ENCODE data around the gene GAPVD1.
A peak's percentile ranks its signal among the peaks of the same experiment; 100 is the strongest.

The GAPVD1 gene

DNA sequence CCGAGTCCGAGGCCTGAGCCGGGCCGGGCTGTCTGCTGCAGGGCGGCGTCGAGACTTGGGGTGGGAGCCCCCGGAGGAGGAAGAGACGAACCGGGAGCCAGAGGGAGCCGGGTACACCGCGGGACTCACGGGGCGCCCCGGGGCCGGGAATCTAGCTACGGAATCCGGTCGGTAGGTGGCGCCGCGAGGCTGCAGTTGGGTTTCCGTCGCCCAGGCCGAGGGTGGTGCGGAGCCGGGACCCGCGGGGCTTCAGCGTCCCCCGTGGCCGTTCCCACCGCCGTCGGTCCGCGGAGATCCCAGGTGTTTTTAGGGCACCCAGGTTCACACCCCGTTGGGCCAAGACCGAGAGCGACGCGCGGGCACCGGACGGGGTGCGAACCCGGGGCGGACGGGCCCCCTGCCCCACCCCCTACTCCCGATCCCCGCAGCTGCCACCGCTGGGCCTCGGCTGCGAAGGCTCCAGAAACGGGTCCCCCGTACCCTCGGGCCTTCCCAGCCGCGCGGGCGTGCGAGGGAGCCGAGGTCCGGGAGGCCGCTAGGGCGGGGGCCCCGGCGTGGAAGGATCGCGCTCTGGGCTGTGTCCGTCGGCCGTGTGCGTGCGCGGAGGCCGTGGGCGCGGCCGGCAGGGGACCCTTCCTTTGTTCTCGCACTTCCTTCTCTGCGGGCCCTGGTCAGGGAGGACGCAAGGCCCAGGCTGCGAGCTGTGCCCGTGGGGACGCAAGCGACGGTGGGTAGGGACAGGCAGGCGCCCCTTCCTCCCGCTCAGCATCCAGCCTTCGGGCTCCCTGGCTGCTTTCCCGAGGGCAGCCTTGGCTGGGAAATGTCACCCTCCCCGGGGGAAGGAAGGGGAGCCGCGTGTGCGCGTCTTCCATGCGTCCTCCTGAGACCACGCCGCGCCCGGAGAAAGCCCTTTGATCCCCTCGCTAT lies 146.6 kb downstream of the GAPVD1 start:
- peak; percentile 77 for DNase-seq

DNA sequence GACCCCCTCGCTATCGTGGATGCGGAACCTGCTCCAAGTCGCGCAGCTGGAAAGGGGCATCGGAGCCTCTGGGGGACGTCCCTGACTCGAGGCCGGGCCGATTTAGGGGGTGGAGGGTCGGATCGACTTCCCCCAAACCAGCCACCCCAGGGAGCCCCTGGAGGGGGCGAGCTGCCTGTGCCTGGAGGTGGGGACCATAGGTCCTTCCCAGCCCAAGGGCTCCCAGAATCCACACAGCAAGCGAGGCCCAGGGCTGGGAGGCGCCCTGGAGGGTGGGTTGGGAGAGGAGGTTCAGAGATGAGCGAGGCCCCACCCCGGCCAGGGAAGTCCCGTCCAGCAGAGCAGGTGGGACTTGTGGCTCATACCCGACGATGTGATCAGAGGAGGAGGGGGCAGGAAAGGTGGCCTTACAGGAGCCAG lies 147.6 kb downstream of the GAPVD1 start:
- no peak for DNase-seq

DNA sequence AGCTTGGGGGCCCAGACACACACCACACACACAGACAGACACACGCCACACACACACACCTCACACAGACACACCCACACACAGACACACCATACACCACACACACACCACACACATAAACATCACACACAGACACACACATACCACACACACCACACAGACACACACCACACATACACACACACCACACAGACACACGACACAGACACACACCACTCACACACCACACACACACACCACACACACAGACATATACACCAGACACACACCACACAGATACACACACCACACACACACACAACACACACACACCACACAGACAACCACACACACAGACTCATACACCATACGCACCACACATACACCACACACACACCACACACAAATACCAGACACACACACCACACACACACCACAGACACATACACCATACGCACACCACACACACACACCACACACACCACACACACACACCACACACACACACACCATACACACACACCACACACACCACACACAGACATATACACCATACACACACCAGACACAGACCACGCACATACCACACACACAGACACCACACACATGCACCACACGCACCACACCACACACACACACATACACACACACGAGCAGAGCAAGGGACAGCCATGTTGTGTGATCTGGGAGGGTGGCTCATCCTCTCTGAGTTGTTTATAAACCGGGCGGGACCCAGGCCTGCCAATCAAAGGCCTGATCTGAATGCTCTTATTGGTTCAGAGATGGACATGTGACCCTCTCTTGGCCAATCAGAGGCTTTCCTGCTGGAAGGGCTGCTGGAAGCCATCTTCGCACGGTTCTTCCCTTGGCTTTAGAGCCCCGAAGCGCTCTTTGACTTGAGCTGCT lies 148.3 kb downstream of the GAPVD1 start:
- peak; percentile 67 for DNase-seq

DNA sequence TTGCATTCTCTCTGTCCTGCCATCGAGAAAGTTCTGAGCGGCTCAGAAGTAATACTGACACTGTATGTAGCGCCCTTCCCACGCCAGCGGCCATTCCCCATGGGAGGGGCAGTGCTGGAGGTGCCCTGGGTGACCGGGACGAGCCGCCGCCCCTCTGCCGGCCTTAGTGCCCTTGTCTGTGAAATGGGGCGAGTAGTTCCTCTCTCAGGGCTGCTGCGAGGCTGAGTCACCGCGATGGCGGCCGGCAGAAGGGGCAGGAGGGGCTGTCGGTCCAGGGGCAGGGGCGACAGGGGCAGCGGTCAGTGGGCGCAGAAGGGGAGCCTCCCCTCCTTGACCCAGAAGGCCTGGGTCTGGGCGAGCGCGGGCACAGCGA lies 148.9 kb downstream of the GAPVD1 start:
- no peak for DNase-seq

DNA sequence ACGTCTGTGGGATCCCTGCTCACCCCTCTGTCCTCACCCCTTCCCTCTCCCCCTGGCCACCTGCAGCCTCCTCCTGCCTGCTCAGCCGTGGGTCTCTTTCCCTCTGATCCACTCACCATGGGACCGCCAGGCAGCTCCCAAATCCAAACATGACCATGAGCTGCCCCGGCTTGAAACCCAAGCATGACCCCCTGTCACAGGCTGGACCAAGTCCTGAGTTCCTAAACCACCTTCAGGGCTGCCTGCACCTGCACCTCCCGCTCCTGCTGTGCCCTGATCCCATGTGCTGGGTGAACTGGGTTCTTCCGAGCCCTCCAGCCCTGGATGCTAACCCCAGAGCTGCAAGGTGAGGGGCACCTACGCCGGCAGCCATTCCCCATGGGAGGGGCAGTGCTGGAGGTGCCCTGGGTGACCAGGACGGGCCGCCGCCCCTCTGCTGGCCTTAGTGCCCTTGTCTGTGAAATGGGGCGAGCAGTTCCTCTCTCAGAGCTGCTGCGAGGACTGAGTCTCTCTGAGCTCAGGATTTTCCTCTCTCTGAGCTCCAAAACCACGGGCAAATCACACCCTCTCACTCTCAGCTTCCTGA lies 149.6 kb downstream of the GAPVD1 start:
- DNase-seq: no peak

DNA sequence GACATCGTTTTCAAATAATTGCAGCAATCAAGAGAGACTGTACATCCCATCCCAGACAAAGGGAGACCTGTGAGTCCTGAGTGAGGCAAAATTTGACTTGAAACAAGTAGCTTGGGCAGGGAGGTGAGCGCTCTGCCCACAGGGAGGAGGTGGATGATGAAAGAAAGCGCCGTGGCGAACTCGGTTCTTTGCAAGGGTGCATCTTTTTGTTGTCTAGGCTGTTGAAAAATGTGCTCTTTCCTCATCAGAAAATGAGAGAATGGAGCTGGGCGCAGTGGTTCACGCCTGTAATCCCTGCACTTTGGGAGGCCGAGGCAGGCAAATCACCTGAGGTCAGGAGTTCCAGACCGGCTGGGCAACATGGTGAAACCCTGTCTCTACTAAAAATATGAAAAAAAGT lies 150.5 kb downstream of the GAPVD1 start:
- DNase-seq: no peak

DNA sequence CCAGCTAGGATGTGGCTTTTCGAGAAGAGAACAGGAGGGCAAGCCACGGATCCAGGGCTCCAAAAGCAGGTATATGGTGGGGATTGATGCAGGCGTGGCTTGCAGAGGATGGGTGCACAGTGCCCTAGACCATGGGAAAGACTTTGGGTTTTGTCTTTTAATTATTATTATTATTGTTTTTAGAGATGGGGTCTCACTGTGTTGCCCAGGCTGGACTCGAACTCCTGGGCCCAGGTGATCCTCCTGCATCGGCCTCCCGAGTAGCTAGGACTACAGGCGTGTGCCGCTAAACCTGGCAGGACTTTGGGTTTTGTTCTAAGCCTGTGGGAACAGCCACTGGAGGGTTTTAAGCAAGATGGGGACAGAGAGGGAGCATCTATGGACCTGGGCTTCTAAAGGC lies 152.0 kb downstream of the GAPVD1 start:
- DNase-seq: no peak

DNA sequence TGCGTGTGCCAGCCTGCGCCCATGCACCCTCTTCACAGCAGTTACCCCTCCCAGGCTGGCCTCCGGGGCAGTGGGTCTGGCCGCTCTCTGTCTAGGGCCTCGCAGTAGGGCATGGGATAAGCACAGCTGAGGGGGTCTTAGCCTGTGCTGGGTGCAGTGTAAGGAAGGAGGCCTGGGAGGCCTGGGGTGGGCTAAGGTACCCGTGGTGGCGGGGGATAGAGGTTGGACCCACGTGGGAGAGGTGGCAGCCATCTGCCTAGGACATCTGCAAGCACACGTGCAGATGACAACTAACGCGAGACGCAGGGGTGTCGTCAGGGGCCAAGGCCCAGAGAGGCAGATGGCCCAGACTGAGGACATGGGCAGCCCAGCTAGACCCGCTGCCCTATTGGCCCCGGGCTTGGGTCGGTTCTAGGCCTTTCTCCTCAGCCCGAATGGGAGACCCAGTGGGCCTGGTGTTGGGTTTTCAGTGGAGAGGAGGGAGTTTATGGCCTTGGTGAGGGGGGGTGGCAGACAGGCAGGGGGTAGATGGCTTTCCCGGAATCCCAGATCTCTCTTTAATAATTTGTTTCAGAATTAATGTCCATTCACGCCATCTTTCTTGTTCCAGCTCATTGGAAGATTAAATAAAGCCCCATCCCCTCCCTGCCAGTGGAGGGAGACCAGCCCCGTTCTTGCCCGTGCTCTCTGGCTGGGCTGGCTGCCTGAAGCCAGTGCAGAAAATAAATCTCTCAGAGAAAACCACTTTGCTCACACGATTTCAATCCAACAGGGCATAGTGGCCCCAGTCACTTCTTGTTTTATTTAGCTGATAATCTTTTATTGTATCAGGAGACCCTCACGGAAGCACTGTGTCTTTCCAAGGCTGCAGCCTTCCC lies 154.2 kb downstream of the GAPVD1 start:
- DNase-seq: no peak

DNA sequence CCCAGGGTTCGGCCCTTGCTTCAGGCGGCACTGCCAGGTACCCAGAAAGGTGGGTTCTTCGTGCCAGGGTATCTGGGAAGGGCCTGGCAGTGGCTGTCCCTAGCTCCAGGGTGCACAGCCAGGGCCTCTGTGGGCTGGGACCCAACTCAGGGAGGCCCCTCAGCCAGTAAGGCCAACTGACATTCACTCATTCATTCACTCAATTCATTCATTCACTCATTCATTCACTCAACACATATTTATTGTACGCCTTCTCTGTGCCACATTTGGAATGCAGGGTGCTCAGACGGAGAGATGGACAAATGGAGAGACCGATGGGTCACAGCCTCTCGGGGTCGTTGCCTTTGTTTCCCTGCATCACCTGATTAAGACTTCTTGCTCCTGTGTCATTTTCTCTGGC lies 154.9 kb downstream of the GAPVD1 start:
- no peak for DNase-seq

All from activated CD4-positive, alpha-beta T cell treated with anti-CD3 and anti-CD28 coated beads, Interleukin-10, Interleukin-2, amounts not matched to agents 100 ng/mL and 50 ng/mL, durations not matched to agents 16 hours and 8 hours (primary cell).